Endothelial cell of umbilical vein (primary cell): ENCODE results near the gene MYZAP. TPM values are rescaled to one million over a fixed set of nuclear protein-coding genes. Genes with fewer than 3 reads are reported as not detected.

ENCODE experiments used
- BruUV-seq: library from RNA; stranded (reverse); fragments of 400-500 nt; replicated peaks from 2 replicates; lab custom pipeline; 2021; lab: Mats Ljungman, UMichigan
- CTCF ChIA-PET: fragments of 300-600, 350-600 bp; sonication (Branson Sonifier 250); formaldehyde crosslinking; loops from one replicate; lab custom pipeline; 2021; ENCODE audit warnings: antibody characterized with exemption, inconsistent platforms; lab: Charles Lee
- POLR2A ChIA-PET: fragments of 300-600, 350-600 bp; sonication (Branson Sonifier 250); formaldehyde crosslinking; loops from one replicate; lab custom pipeline; 2021; ENCODE audit warnings: antibody characterized with exemption, inconsistent platforms; lab: Charles Lee
- DNase-seq: peaks from one replicate; pipeline ENCODE4 v3.0.0-alpha.2; 2011; ENCODE audit warnings: low read depth, low spot score
- FAIRE-seq: peaks from 2 replicates; lab custom pipeline; 2011; peaks lifted over from hg19 to GRCh38; lab: Jason Lieb, UNC
- H2AFZ ChIP-seq: 2 replicates; pipeline ENCODE4 v1.6.0; 2012; ENCODE audit warnings: low read depth, low read length, control low read depth, inconsistent platforms
- H3K27ac ChIP-seq: 2 replicates; pipeline ENCODE4 v1.5.1; 2011; ENCODE audit warnings: low read depth, mild to moderate bottlenecking, control low read depth, low read length, moderate library complexity; ENCODE audit not compliant: insufficient read depth
- H3K27me3 ChIP-seq, 2 experiments: 2 replicates each; pipeline versions ENCODE4 v1.6.0 to v1.6.1; 2011; ENCODE audit warnings: low read length in 2 of 2, mixed read lengths in 1 of 2; ENCODE audit not compliant: control insufficient read depth in 2 of 2, insufficient read depth in 2 of 2
- H3K36me3 ChIP-seq, 2 experiments: 2 replicates in 1 of 2; 3 replicates in 1 of 2; pipeline ENCODE4 v1.5.1; 2011; ENCODE audit warnings: low read length in 2 of 2, mild to moderate bottlenecking in 1 of 2, moderate library complexity in 1 of 2; ENCODE audit not compliant: control insufficient read depth in 2 of 2, insufficient read depth in 2 of 2; ENCODE audit errors: extremely low read depth in 1 of 2
- H3K4me1 ChIP-seq: 3 replicates; pipeline ENCODE4 v1.5.1; 2011; ENCODE audit warnings: mild to moderate bottlenecking, low read length; ENCODE audit not compliant: control insufficient read depth, insufficient read depth; ENCODE audit errors: extremely low read depth
- H3K4me2 ChIP-seq: 2 replicates; pipeline ENCODE4 v1.6.1; 2011; ENCODE audit warnings: low read length, control low read depth, mixed read lengths; ENCODE audit not compliant: insufficient read depth
- H3K4me3 ChIP-seq, 3 experiments: fragments of 200-600 bp in 1 of 3; sonication (generic), shearing (Covaris generic) in 1 of 3; replicated peaks in 1 of 3; 2 replicates each; pipeline ENCODE4 v1.5.1; 2011 to 2016; ENCODE audit warnings: control low read depth in 3 of 3, low read length in 3 of 3, mild to moderate bottlenecking in 2 of 3, inconsistent platforms in 1 of 3, low read depth in 1 of 3, moderate library complexity in 1 of 3; ENCODE audit not compliant: insufficient read depth in 1 of 3
- H3K79me2 ChIP-seq: 2 replicates; pipeline ENCODE4 v1.6.0; 2012; ENCODE audit warnings: low read length, inconsistent platforms; ENCODE audit not compliant: control insufficient read depth, insufficient read depth
- H3K9ac ChIP-seq: replicated peaks from 2 replicates; pipeline ENCODE3; 2011; ENCODE audit warnings: low read length, control low read depth; ENCODE audit not compliant: insufficient read depth; ENCODE audit errors: extremely low read depth
- H3K9me1 ChIP-seq: replicated peaks from 3 replicates; pipeline ENCODE4 v1.6.0; 2011; ENCODE audit warnings: mild to moderate bottlenecking, low read length; ENCODE audit not compliant: control insufficient read depth, insufficient read depth; ENCODE audit errors: extremely low read depth
- H3K9me3 ChIP-seq: replicated peaks from 2 replicates; pipeline ENCODE4 v1.5.1; 2012; ENCODE audit warnings: low read length, inconsistent platforms; ENCODE audit not compliant: control insufficient read depth, insufficient read depth
- H4K20me1 ChIP-seq: replicated peaks from 2 replicates; pipeline ENCODE3; 2011; ENCODE audit warnings: mild to moderate bottlenecking, low read length; ENCODE audit not compliant: control insufficient read depth, insufficient read depth; ENCODE audit errors: extremely low read depth
- CTCF ChIP-seq, 2 donors: IDR thresholded peaks; 1 replicate in 1 of 2; 2 replicates in 1 of 2; pipeline ENCODE4 v1.5.1; 2011; ENCODE audit warnings: low read length in 2 of 2, mild to moderate bottlenecking in 2 of 2, moderate library complexity in 2 of 2, control low read depth in 1 of 2, inconsistent platforms in 1 of 2, low read depth in 1 of 2; ENCODE audit not compliant: insufficient read depth in 1 of 2; ENCODE audit errors: extremely low read depth in 1 of 2
- EZH2 ChIP-seq: IDR thresholded peaks from 2 replicates; pipeline ENCODE4 v1.6.1; 2012; ENCODE audit warnings: borderline replicate concordance, low read depth, mild to moderate bottlenecking, moderate library complexity, low read length, inconsistent platforms; ENCODE audit not compliant: severe bottlenecking
- FOS ChIP-seq: IDR thresholded peaks from 2 replicates; pipeline ENCODE4 v1.6.1; 2011; ENCODE audit warnings: mild to moderate bottlenecking, low read length, moderate library complexity, borderline replicate concordance; ENCODE audit not compliant: insufficient read depth
- GATA2 ChIP-seq: IDR thresholded peaks from 2 replicates; pipeline ENCODE4 v1.7.0; 2011; ENCODE audit warnings: low read depth, mild to moderate bottlenecking, moderate library complexity, mixed read lengths, low read length; ENCODE audit not compliant: insufficient read length, insufficient read depth
- JUN ChIP-seq: IDR thresholded peaks from 2 replicates; pipeline ENCODE4 v1.6.1; 2011; ENCODE audit warnings: borderline replicate concordance, low read depth; ENCODE audit not compliant: insufficient read length, insufficient read depth
- MAX ChIP-seq: IDR thresholded peaks from 2 replicates; pipeline ENCODE4 v1.6.1; 2011; ENCODE audit not compliant: insufficient read depth, insufficient read length
- MYC ChIP-seq: IDR thresholded peaks from one replicate; pipeline ENCODE4 v1.6.1; 2011; ENCODE audit warnings: mild to moderate bottlenecking, low read depth, low read length
- POLR2A ChIP-seq: IDR thresholded peaks from 2 replicates; pipeline ENCODE4 v1.6.1; 2012; ENCODE audit warnings: low read depth, mild to moderate bottlenecking, control low read depth, low read length
- POLR2AphosphoS5 ChIP-seq: IDR thresholded peaks from 2 replicates; pipeline ENCODE4 v1.6.1; 2012; ENCODE audit warnings: low read depth, mild to moderate bottlenecking, control low read depth, low read length, moderate library complexity; ENCODE audit not compliant: insufficient read depth
- dilution Hi-C: fragments of 300-500 bp; cut with MboI; formaldehyde crosslinking; loops from one replicate; pipeline ENCODE4 v1.15.0; 2019; ENCODE audit warnings: low sequenced_read_pairs; ENCODE audit not compliant: extremely low pct_ligation_motif_present
- intact Hi-C: fragments of 100-400 bp; cut with micrococcal nuclease; formaldehyde crosslinking; loops from one replicate; pipeline ENCODE4 v1.10.0; 2022
- polyA plus RNA-seq, 4 experiments: library from polyadenylated mRNA; depleted of rRNA in 3 of 4; stranded (reverse) in 3 of 4; unstranded in 1 of 4; fragments of >200 nt; gene quantifications; 2 replicates each; pipeline versions ENCODE4 v1.2.1 to v1.2.3, GENCODE V29; 2011 to 2012; ENCODE audit warnings: missing spikeins in 1 of 4
- total RNA-seq: library from RNA; stranded (reverse); gene quantifications from 2 replicates; pipeline ENCODE4 v1.2.3, GENCODE V29; 2021

The MYZAP gene
- total and polyA plus RNA-seq, 2 donors (not counting 3 experiments of a cell fraction or from before 2014, with no cell fraction given), result 6.3 to 8.1 TPM

GRCh38 chr15:57686657-57687056, 95.0 kb downstream of the MYZAP start:
- dilution Hi-C loops (no loop called here), intact Hi-C loops (no loop called here)
- Histone ChIP-seq H3K27ac (no peak overlapping the region), H2AFZ (no peak overlapping the region), H3K4me3 (no peak overlapping the region), H3K9ac (no peak overlapping the region), H4K20me1 (no peaks in the 10 kb centered on the region), H3K9me1 (no peaks in the 10 kb centered on the region), H3K4me1 (no peaks in the 10 kb centered on the region), H3K79me2 (no peaks in the 10 kb centered on the region), H3K4me2 (no peak overlapping the region), H3K27me3 (no peaks in the 10 kb centered on the region), H3K9me3 (no peaks in the 10 kb centered on the region), H3K36me3 (peaks cover 0 to 2% of the 10 kb centered on the region in 2 experiments)
- no peak for FAIRE-seq
- CTCF ChIA-PET, result interaction anchor here (1.5 kb wide), 1 partner anchor 10 kb away, joined by 7 read pairs; no protein-coding TSS in a partner anchor
- no peak for DNase-seq
- POLR2A ChIA-PET, result no interaction called here
- TF ChIP-seq MAX, result no peak
- no peak for TF ChIP-seq POLR2AphosphoS5
- BruUV-seq, result no TSS peak

- FAIRE-seq (no peak), DNase-seq (no peak)
- H2AFZ ChIP-seq, result no peak overlapping the region
- no peaks in the 10 kb centered on the region for H4K20me1 ChIP-seq
- no peak overlapping the region for H3K4me2 ChIP-seq
- H3K9me3 ChIP-seq, result no peaks in the 10 kb centered on the region
- H3K36me3 ChIP-seq, result no peaks in the 10 kb centered on the region
- ChIA-PET CTCF (no interaction called here), POLR2A (no interaction called here)
- intact Hi-C loops, result no loop called here
- H3K4me1 ChIP-seq, result peaks cover 14% of the 10 kb centered on the region
- H3K27me3 ChIP-seq, result no peaks in the 10 kb centered on the region
- H3K27ac ChIP-seq, result no peak overlapping the region
- H3K4me3 ChIP-seq, result no peak overlapping the region
- dilution Hi-C loops, result no loop called here
- no TSS peak for BruUV-seq
- TF ChIP-seq MYC, result no peak
- no peak for TF ChIP-seq POLR2A
- no peak for TF ChIP-seq MAX
- no peak for TF ChIP-seq EZH2
- no peak for TF ChIP-seq POLR2AphosphoS5
- TF ChIP-seq FOS, result no peak
- TF ChIP-seq GATA2, result no peak
- no peak for TF ChIP-seq CTCF (IDR thresholded peaks at IDR 0.05; ENCODE audit: extremely low read depth in 1 of 2, insufficient read depth in 1 of 2, low read depth in 1 of 2, low read length in 2 of 2)
- TF ChIP-seq JUN, result no peak
- H3K9ac ChIP-seq, result no peak overlapping the region
- no peaks in the 10 kb centered on the region for H3K79me2 ChIP-seq
- no peaks in the 10 kb centered on the region for H3K9me1 ChIP-seq
Observed at GRCh38 chr15:57690341-57690966, 98.8 kb downstream of the MYZAP start.
